K562 (cell line): ENCODE results near the gene DPY19L3. TPM values are rescaled to one million over a fixed set of nuclear protein-coding genes. Genes with fewer than 3 reads are reported as not detected.

ENCODE experiments used
- ATAC-seq: fragments of 200-7000 bp; cut with Tn5 transposase; 3 replicates; pipeline ENCODE4 v1.9.1; 2020; ENCODE audit warnings: moderate library complexity
- BruUV-seq: library from RNA; stranded (reverse); fragments of 400-500 nt; replicated peaks from 2 replicates; lab custom pipeline; 2021; lab: Mats Ljungman, UMichigan
- CTCF ChIA-PET: fragments of 300-600 bp; formaldehyde crosslinking; extraction: SDS; loops from one replicate; lab custom pipeline; 2021; ENCODE audit warnings: low intra/inter-chr PET ratio; lab: Yijun Ruan, JAX
- POLR2A ChIA-PET: fragments of 300-600, 350-650 bp; sonication (Branson Sonifier 250); formaldehyde crosslinking; extraction: SDS; loops from one replicate; lab custom pipeline; 2021; ENCODE audit warnings: antibody characterized with exemption, inconsistent platforms; lab: Yijun Ruan, JAX
- DNase-seq, 4 experiments: peaks; one replicate each; pipeline versions ENCODE4 v3.0.0 to v3.0.0-alpha.2; 2011 to 2018; ENCODE audit warnings: low spot score in 3 of 4, mixed read lengths in 3 of 4; ENCODE audit errors: extremely low read depth in 1 of 4
- FAIRE-seq: peaks from 2 replicates; lab custom pipeline; 2011; peaks lifted over from hg19 to GRCh38; lab: Jason Lieb, UNC
- H2AFZ ChIP-seq: 2 replicates; pipeline ENCODE4 v1.6.0; 2011; ENCODE audit warnings: low read depth, low read length, control low read depth, inconsistent platforms
- H3K27ac ChIP-seq: fragments of 200-600 bp; 3 replicates; pipeline ENCODE4 v1.8.0; 2011; ENCODE audit warnings: low read depth, mild to moderate bottlenecking, control low read depth, inconsistent platforms, low read length, moderate library complexity, mixed read lengths; ENCODE audit errors: extremely low read depth
- H3K27me3 ChIP-seq, 2 experiments: fragments of 300-600 bp in 1 of 2; 2 replicates in 1 of 2; 3 replicates in 1 of 2; pipeline versions ENCODE4 v1.6.0 to v1.8.0; 2011; ENCODE audit warnings: inconsistent platforms in 2 of 2, low read length in 2 of 2, mild to moderate bottlenecking in 1 of 2, mixed read lengths in 1 of 2, moderate library complexity in 1 of 2; ENCODE audit not compliant: control insufficient read depth in 2 of 2, insufficient read depth in 2 of 2
- H3K36me3 ChIP-seq: fragments of 300-600 bp; 3 replicates; pipeline ENCODE4 v1.8.0; 2011; ENCODE audit warnings: mild to moderate bottlenecking, low read length, inconsistent platforms; ENCODE audit not compliant: control insufficient read depth, insufficient read depth
- H3K4me1 ChIP-seq, 2 experiments: fragments of 200-600 bp in 1 of 2; replicated peaks in 1 of 2; 2 replicates in 1 of 2; 3 replicates in 1 of 2; pipeline versions ENCODE4 v1.5.1 to v1.8.0; 2011; ENCODE audit warnings: inconsistent platforms in 2 of 2, low read length in 2 of 2, mild to moderate bottlenecking in 1 of 2, mixed read lengths in 1 of 2, moderate library complexity in 1 of 2; ENCODE audit not compliant: control insufficient read depth in 2 of 2, insufficient read depth in 2 of 2
- H3K4me2 ChIP-seq: 2 replicates; pipeline ENCODE4 v1.6.1; 2011; ENCODE audit warnings: low read length, control low read depth, inconsistent platforms, mixed read lengths; ENCODE audit not compliant: insufficient read depth
- H3K4me3 ChIP-seq: fragments of 200-600 bp; sonication (generic), shearing (Covaris generic); 2 replicates; pipeline ENCODE4 v1.5.1; 2016; ENCODE audit warnings: control low read depth, inconsistent platforms
- H3K79me2 ChIP-seq: fragments of 200-600 bp; 3 replicates; pipeline ENCODE4 v1.8.0; 2011; ENCODE audit warnings: low read length, inconsistent platforms; ENCODE audit not compliant: control insufficient read depth, insufficient read depth
- H3K9ac ChIP-seq, 2 experiments: 2 replicates each; pipeline versions ENCODE4 v1.6.0 to v1.6.1; 2011; ENCODE audit warnings: low read depth in 2 of 2, low read length in 2 of 2, control low read depth in 1 of 2, inconsistent platforms in 1 of 2, mild to moderate bottlenecking in 1 of 2, mixed read lengths in 1 of 2; ENCODE audit not compliant: insufficient read depth in 1 of 2
- H3K9me1 ChIP-seq: one replicate; pipeline ENCODE4 v1.6.0; 2011; ENCODE audit warnings: inconsistent platforms, mild to moderate bottlenecking, low read length, moderate library complexity; ENCODE audit not compliant: control insufficient read depth, insufficient read depth
- H3K9me3 ChIP-seq: replicated peaks from 2 replicates; pipeline ENCODE4 v1.5.1; 2011; ENCODE audit warnings: low read depth, low read length, inconsistent platforms; ENCODE audit not compliant: control insufficient read depth, insufficient read depth
- H4K20me1 ChIP-seq: replicated peaks from 2 replicates; pipeline ENCODE4 v1.6.1; 2011; ENCODE audit warnings: low read length, inconsistent platforms, mixed read lengths; ENCODE audit not compliant: control insufficient read depth, insufficient read depth
- CEBPZ ChIP-seq: fragments of 150-350 bp; IDR thresholded peaks from 2 replicates; pipeline ENCODE4 v1.6.1; 2014; ENCODE audit warnings: low read depth, mild to moderate bottlenecking, low read length, borderline replicate concordance
- FUS ChIP-seq: fragments of 200-400 bp; formaldehyde crosslinking; optimal IDR thresholded peaks from 2 replicates; pipeline ENCODE3; 2017; ENCODE audit warnings: low read depth, low read length
- GTF2A2 ChIP-seq: IDR thresholded peaks from 2 replicates; pipeline ENCODE4 v1.6.1; 2016; ENCODE audit warnings: mild to moderate bottlenecking, missing genetic modification characterization, missing compliant biosample characterization
- KDM4B ChIP-seq, 2 experiments: fragments of 450-650 bp in 1 of 2; sonication (generic) in 1 of 2; IDR thresholded peaks; 2 replicates each; pipeline ENCODE4 v1.6.1; 2016 to 2017; ENCODE audit warnings: borderline replicate concordance in 2 of 2, antibody characterized with exemption in 1 of 2, low read depth in 1 of 2, mild to moderate bottlenecking in 1 of 2
- MAFG ChIP-seq: fragments of 450-650 bp; conservative IDR thresholded peaks from 2 replicates; pipeline ENCODE4 v1.6.1; 2016; ENCODE audit warnings: missing genetic modification characterization, missing compliant biosample characterization
- MECOM ChIP-seq: fragments of 250-450 bp; sonication (Bioruptor Pico); IDR thresholded peaks from 2 replicates; pipeline ENCODE4 v1.8.0; 2022; ENCODE audit warnings: inconsistent platforms
- NCOA1 ChIP-seq: fragments of 450-650 bp; IDR thresholded peaks from 2 replicates; pipeline ENCODE4 v1.6.1; 2016; ENCODE audit warnings: low read depth
- NR2C1 ChIP-seq, 2 experiments: fragments of 450-650 bp; IDR thresholded peaks; 2 replicates each; pipeline ENCODE4 v1.6.1; 2017; ENCODE audit warnings: mild to moderate bottlenecking in 2 of 2, antibody characterized with exemption in 1 of 2, inconsistent platforms in 1 of 2, missing compliant biosample characterization in 1 of 2, missing genetic modification characterization in 1 of 2
- PCBP2 ChIP-seq: fragments of 200-400 bp; formaldehyde crosslinking; IDR thresholded peaks from 2 replicates; pipeline ENCODE4 v1.6.1; 2018; ENCODE audit warnings: low read length, low read depth, mild to moderate bottlenecking, moderate library complexity; ENCODE audit not compliant: poor library complexity, severe bottlenecking
- POLR2AphosphoS2 ChIP-seq: IDR thresholded peaks from 2 replicates; pipeline ENCODE4 v1.6.1; 2012; ENCODE audit warnings: low read length, improper control_type of control experiment
- RBFOX2 ChIP-seq: fragments of 200-400 bp; formaldehyde crosslinking; IDR thresholded peaks from 2 replicates; pipeline ENCODE4 v1.6.1; 2017; ENCODE audit warnings: low read depth, mild to moderate bottlenecking, low read length, moderate library complexity
- SRSF7 ChIP-seq: fragments of 200-400 bp; formaldehyde crosslinking; optimal IDR thresholded peaks from 2 replicates; pipeline ENCODE3; 2017; ENCODE audit warnings: mild to moderate bottlenecking, low read depth, low read length
- ZBTB1 ChIP-seq: sonication (generic); formaldehyde crosslinking; IDR thresholded peaks from 2 replicates; pipeline ENCODE4 v1.8.1; 2023; ENCODE audit warnings: missing genetic modification reagents, low read depth, mild to moderate bottlenecking, borderline replicate concordance
- ZBTB49 ChIP-seq: sonication (generic); formaldehyde crosslinking; IDR thresholded peaks from 2 replicates; pipeline ENCODE4 v1.8.0; 2022; ENCODE audit warnings: missing genetic modification reagents, mild to moderate bottlenecking, borderline replicate concordance
- WGBS: fragments of 100-300 bp; shearing (Covaris generic); methylation state at CpG from one replicate; pipeline ENCODE4 v1.1.6; 2016; ENCODE audit warnings: low coverage, mixed read lengths; ENCODE audit not compliant: insufficient coverage; ENCODE audit errors: missing lambda C conversion rate; 5-methylcytosine and 5-hydroxymethylcytosine counted together
- in situ Hi-C: fragments of 300-500 bp; cut with MboI; formaldehyde crosslinking; loops from 4 replicates; pipeline ENCODE4 v1.15.0; 2018; ENCODE audit warnings: inconsistent platforms, mixed read lengths
- intact Hi-C: fragments of 100-400 bp; cut with micrococcal nuclease; formaldehyde crosslinking; loops from 2 replicates; pipeline ENCODE4 v1.14.2; 2022
- polyA plus RNA-seq, 8 experiments: library from polyadenylated mRNA; depleted of rRNA in 4 of 8; stranded (reverse) in 5 of 8; unstranded in 3 of 8; fragments of >200 nt; fragmentation: Nextera tagmentation in 2 of 8; fragmentation: Illumina TruSeq in 1 of 8; extraction: Ambion mirVana in 2 of 8; extraction: Trizol in 1 of 8; gene quantifications; 2 replicates each; pipeline versions ENCODE4 v1.2.1 to v1.2.3, GENCODE V29; 2011 to 2014; ENCODE audit warnings: inconsistent platforms in 1 of 8, missing spikeins in 1 of 8
- total RNA-seq, 7 experiments: library from RNA; depleted of rRNA in 6 of 7; stranded (reverse); fragments of >200 nt in 6 of 7; fragmentation: Illumina TruSeq in 2 of 7; extraction: Trizol in 2 of 7; gene quantifications; 2 replicates each; pipeline versions ENCODE4 v1.2.1 to v1.2.3, GENCODE V29; 2011 to 2021; ENCODE audit warnings: low replicate concordance in 1 of 7

Gene DPY19L3
- total and polyA plus RNA-seq, 9 of the 15 experiments (the other 6 are each of a cell fraction or from before 2014, with no cell fraction given) = 4.7 to 39.2 (median 22.0) TPM

DNA sequence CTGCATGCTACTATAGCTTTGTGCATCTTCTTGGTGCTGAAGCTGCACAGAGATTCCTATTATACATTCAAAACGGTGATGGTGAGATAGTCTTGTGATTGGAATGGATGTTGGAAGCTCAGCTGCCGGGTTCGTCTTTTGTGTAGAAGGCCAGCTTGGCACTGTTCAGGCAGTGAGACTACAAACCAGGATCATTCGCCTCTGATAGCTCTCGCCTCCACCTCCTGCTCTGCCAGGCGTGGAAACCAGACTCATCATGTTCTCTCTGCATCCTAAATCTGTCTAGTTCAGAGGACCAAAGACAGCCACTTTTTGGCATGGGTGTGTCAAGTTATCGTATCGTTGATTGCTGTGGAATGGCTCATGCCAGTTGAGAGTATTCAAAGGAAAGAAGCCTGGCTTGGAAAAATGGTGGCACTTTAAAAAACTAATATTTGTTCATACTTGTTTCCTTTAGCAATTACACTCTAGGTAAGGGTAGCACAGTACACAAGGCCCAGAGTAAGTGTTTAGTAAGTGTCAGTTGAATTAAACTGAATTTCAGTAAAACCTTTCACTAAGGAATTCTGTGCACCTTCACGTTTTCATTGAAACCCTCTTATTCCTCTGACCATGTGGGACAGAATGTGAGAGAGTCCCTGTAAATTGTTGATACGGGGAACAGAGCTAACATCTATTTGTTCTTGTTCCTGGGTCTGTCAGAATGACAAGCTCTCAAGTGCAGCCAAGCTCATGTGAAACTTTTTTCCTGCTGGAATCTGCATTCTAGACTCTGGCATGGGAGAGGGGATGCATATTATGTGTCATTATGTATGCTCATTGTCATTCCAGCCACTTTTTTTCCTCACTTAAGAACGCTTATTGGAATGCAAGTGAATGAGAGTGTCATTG is 69.8 kb downstream of the DPY19L3 start:
- Histone ChIP-seq H3K9me1 (no peaks in the 10 kb centered on the region), H3K4me3 (no peak overlapping the region), H3K27me3 (no peaks in the 10 kb centered on the region), H3K4me2 (no peak overlapping the region), H2AFZ (no peak overlapping the region), H3K27ac (no peak overlapping the region), H3K9ac (no peak overlapping the region), H3K9me3 (no peaks in the 10 kb centered on the region), H4K20me1 (no peaks in the 10 kb centered on the region), H3K79me2 (no peaks in the 10 kb centered on the region), H3K4me1 (no peaks in the 10 kb centered on the region), H3K36me3 (peaks cover 46% of the 10 kb centered on the region)
- in situ Hi-C loops (no loop called here), intact Hi-C loops (no loop called here)
- no peak for ATAC-seq
- 80% methylated on average over 11 of the region's 11 CpGs for WGBS
- CTCF ChIA-PET = no interaction called here
- no peak for FAIRE-seq
- no peak for DNase-seq
- no TSS peak for BruUV-seq
- POLR2A ChIA-PET = interaction anchor here (0.5 kb wide), 1 partner anchor 359 kb away, joined by 3 read pairs; no protein-coding TSS in a partner anchor
- TF ChIP-seq SRSF7 (no peak), NCOA1 (no peak), POLR2AphosphoS2 (no peak), MECOM (CRISPR knock-in tag) (no peak), KDM4B (IDR thresholded peaks at IDR 0.05; ENCODE audit: borderline replicate concordance in 2 of 2, low read depth in 1 of 2) (no peak), NR2C1 (IDR thresholded peaks at IDR 0.05) (no peak), NR2C1 (tag; IDR thresholded peaks at IDR 0.05) (no peak), MAFG (tag) (no peak), ZBTB1 (CRISPR knock-in tag) (no peak), GTF2A2 (tag) (no peak), CEBPZ (no peak), ZBTB49 (CRISPR knock-in tag) (no peak), FUS (no peak), PCBP2 (no peak), RBFOX2 (no peak)
